Colonic mucosa (tissue), 4 donors: Measurements from ENCODE around the gene ACVR1. TPM values are rescaled to one million over a fixed set of nuclear protein-coding genes. Genes with fewer than 3 reads are reported as not detected.

Experiments used
- DNase-seq: peaks from one replicate; pipeline ENCODE4 v3.0.0-alpha.2; 2020
- H3K27ac ChIP-seq: fragments of 200-600 bp; one replicate; pipeline ENCODE4 v1.8.0; 2021
- H3K27me3 ChIP-seq: fragments of 200-600 bp; one replicate; pipeline ENCODE4 v1.8.0; 2021
- H3K36me3 ChIP-seq: fragments of 200-600 bp; one replicate; pipeline ENCODE4 v1.8.0; 2021
- H3K4me1 ChIP-seq: fragments of 200-600 bp; one replicate; pipeline ENCODE4 v1.8.0; 2021; ENCODE audit warnings: mild to moderate bottlenecking
- H3K4me3 ChIP-seq: fragments of 200-600 bp; one replicate; pipeline ENCODE4 v1.8.0; 2021
- H3K9ac ChIP-seq, 2 donors: one replicate each; pipeline ENCODE4 v1.7.0; 2013; ENCODE audit warnings: control low read depth in 2 of 2, low read depth in 2 of 2, low read length in 2 of 2
- H3K9me3 ChIP-seq: fragments of 200-600 bp; one replicate; pipeline ENCODE4 v1.8.0; 2021
- CTCF ChIP-seq: fragments of 200-600 bp; IDR thresholded peaks from one replicate; pipeline ENCODE4 v1.8.0; 2022; ENCODE audit warnings: antibody characterized with exemption, mild to moderate bottlenecking
- intact Hi-C: fragments of 100-400 bp; cut with DNase I; formaldehyde crosslinking; loops from one replicate; pipeline ENCODE4 v1.14.1; 2022
- total RNA-seq, 2 donors: library from RNA; stranded (reverse); fragmentation: NEBNext Ultra II Directional in 1 of 2; extraction: Animal tissue kit (Norgen Biotek cat#: 25700) in 1 of 2; gene quantifications; one replicate each; pipeline ENCODE4 v1.2.1, GENCODE V29; 2021
- donor health status: healthy.
- donor health status: DM: no; HTN: no; CAD: no.
- donor health status: DM: no; HTN: no; CAD: no.

ACVR1 gene
- total RNA-seq, 2 donors from 2014 or later, result 15.8 to 18.0 TPM

- Histone ChIP-seq H3K9me3 (no peaks in the 10 kb centered on the region), H3K4me1 (no peaks in the 10 kb centered on the region), H3K9ac (no peak overlapping the region), H3K27ac (no peak overlapping the region), H3K27me3 (no peaks in the 10 kb centered on the region), H3K36me3 (no peaks in the 10 kb centered on the region), H3K4me3 (no peak overlapping the region)
- intact Hi-C loops, result no loop called here
- DNase-seq, result no peak
- no peak for TF ChIP-seq CTCF
Observed at GRCh38 chr2:157903626-157904025, 27.5 kb upstream of the ACVR1 start.

- no peaks in the 10 kb centered on the region for H3K4me1 ChIP-seq
- DNase-seq, result no peak
- H3K9ac ChIP-seq, result no peak overlapping the region
- H3K27me3 ChIP-seq, result no peaks in the 10 kb centered on the region
- no peak for TF ChIP-seq CTCF
- no peaks in the 10 kb centered on the region for H3K36me3 ChIP-seq
- intact Hi-C loops, result no loop called here
- H3K27ac ChIP-seq, result no peak overlapping the region
- no peak overlapping the region for H3K4me3 ChIP-seq
- no peaks in the 10 kb centered on the region for H3K9me3 ChIP-seq
Observed at GRCh38 chr2:157903151-157903550, 27.0 kb upstream of the ACVR1 start.

DNA sequence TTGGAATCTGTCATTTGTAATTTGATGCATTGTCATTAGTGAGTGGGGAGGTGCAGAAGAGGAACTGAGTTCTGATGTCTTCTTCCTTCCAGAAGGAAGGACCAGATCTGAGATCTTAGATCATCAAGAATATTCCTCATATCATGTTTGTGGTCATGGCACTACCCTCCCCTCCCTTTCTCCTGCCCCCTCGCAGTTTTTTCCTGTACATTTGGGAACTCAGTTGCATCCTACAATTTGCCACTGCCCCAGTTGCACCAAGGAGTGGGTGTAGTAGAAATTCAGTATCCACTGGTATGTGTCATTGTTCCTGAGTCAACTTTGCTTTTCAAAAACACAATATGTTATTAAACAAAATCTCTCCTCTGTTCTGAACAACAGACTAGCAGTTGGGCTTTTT lies 26.6 kb upstream of the ACVR1 start:
- no peak for DNase-seq
- intact Hi-C loops, result no loop called here
- no peaks in the 10 kb centered on the region for H3K4me1 ChIP-seq
- H3K4me3 ChIP-seq, result no peak overlapping the region
- H3K27ac ChIP-seq, result no peak overlapping the region
- no peaks in the 10 kb centered on the region for H3K36me3 ChIP-seq
- TF ChIP-seq CTCF, result no peak
- H3K9ac ChIP-seq, result no peak overlapping the region
- no peaks in the 10 kb centered on the region for H3K27me3 ChIP-seq
- no peaks in the 10 kb centered on the region for H3K9me3 ChIP-seq

DNA sequence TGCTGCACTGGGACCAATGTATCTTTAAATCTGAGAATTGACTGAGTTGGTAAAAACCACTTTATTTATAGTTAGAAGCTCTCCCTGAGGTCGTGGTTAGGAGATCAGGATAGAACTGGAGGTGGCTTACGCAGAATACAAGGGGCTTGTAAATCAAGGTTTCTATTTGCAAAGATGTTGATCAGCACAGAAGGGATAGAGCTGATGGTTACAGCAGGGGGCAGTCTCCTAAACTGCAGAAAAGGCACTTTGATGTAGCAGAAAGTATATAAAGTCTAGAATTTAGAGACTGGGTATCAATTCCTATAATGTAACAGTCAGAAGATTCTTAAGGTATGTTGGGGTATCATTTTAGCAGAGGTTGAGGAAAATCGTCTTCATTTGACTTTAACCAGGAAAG lies 25.2 kb upstream of the ACVR1 start:
- Histone ChIP-seq H3K9me3 (no peaks in the 10 kb centered on the region), H3K27ac (no peak overlapping the region), H3K27me3 (no peaks in the 10 kb centered on the region), H3K4me3 (no peak overlapping the region), H3K9ac (no peak overlapping the region), H3K36me3 (no peaks in the 10 kb centered on the region), H3K4me1 (no peaks in the 10 kb centered on the region)
- TF ChIP-seq CTCF, result peak; percentile 12
- intact Hi-C loops, result no loop called here
- no peak for DNase-seq

- H3K4me1 ChIP-seq, result no peaks in the 10 kb centered on the region
- intact Hi-C loops, result no loop called here
- H3K27me3 ChIP-seq, result no peaks in the 10 kb centered on the region
- no peaks in the 10 kb centered on the region for H3K36me3 ChIP-seq
- no peaks in the 10 kb centered on the region for H3K9me3 ChIP-seq
- no peak overlapping the region for H3K4me3 ChIP-seq
- no peak overlapping the region for H3K27ac ChIP-seq
- no peak for TF ChIP-seq CTCF
- DNase-seq, result no peak
- no peak overlapping the region for H3K9ac ChIP-seq
Observed at GRCh38 chr2:157900684-157901083, 24.6 kb upstream of the ACVR1 start.

GRCh38 chr2:157900203-157900602 lies 24.1 kb upstream of the ACVR1 start:
- intact Hi-C loops, result no loop called here
- no peak overlapping the region for H3K27ac ChIP-seq
- no peak for TF ChIP-seq CTCF

More at GRCh38 chr2:157900203-157900602, 24.1 kb upstream of the ACVR1 start:
- Histone ChIP-seq H3K9ac (no peak overlapping the region), H3K27me3 (no peaks in the 10 kb centered on the region), H3K4me3 (no peak overlapping the region), H3K4me1 (no peaks in the 10 kb centered on the region), H3K36me3 (no peaks in the 10 kb centered on the region), H3K9me3 (no peaks in the 10 kb centered on the region)
- no peak for DNase-seq
